Measurements from ENCODE around the gene SSRP1. TPM values are rescaled to one million over a fixed set of nuclear protein-coding genes. Genes with fewer than 3 reads are reported as not detected.

Gene SSRP1
- total and polyA plus RNA-seq, 9 of the 15 experiments (the other 6 are each of a cell fraction or from before 2014, with no cell fraction given) = 91.1 to 416 (median 245) TPM

DNA sequence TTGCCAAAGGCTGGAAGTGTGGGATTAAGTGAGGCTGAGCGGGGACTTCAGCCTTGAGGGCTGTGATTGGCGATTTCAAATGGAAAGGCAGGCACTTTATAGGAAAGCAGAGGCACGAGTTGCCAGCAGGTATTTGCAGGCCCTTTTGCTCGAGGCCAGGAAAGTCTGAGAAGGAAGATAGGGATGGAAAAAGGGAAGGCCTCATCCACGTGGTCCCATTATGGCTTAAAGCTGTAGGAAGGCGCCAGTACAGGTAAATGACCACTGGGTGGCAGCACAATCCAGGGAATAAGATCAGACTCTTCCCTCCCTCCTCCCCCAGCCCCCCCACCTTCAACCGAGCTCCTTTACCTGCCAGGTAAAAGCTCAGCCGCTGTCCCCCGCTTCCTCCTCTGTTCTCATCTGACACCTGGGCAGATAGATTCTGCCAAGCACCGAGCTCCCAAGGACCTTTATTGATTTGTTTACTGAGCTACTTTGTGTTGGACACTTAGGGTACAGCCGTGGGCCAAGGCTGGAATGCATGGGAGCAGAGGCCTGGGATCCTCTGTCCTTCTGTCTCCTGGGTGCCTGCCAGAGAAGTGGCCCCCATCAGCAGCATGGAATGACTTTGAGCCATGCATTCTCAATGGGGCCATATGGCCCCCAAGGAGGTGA lies 10.0 kb upstream of the SSRP1 start (continued):
- no peak for TF ChIP-seq SP2 (IDR thresholded peaks at IDR 0.05; ENCODE audit: extremely low read depth, low read depth, low read length, poor library complexity, severe bottlenecking)
- no peak for TF ChIP-seq FUS (optimal IDR thresholded peaks at IDR 0.05; ENCODE audit: low read depth, low read length)
- TF ChIP-seq HDGF (IDR thresholded peaks at IDR 0.05) = peak; percentile 85; the same call in 1 of the 2 replicates
- TF ChIP-seq DNMT1 (IDR thresholded peaks at IDR 0.05) = no peak
- TF ChIP-seq BCOR (IDR thresholded peaks at IDR 0.05) = no peak
- peak; percentile 32; the same call in 1 of the 2 replicates for TF ChIP-seq REST (IDR thresholded peaks at IDR 0.05; ENCODE audit: borderline replicate concordance)
- no peak for TF ChIP-seq REST (CRISPR knock-in tag; IDR thresholded peaks at IDR 0.05; ENCODE audit: low read depth)
- TF ChIP-seq PCBP1 (IDR thresholded peaks at IDR 0.05; ENCODE audit: low read depth, low read length, poor library complexity, severe bottlenecking) = no peak
- no peak for TF ChIP-seq GATAD2B (IDR thresholded peaks at IDR 0.05; ENCODE audit: borderline replicate concordance)
- no peak for TF ChIP-seq CREB3L1 (IDR thresholded peaks at IDR 0.05; ENCODE audit: borderline replicate concordance, low read depth)
- no peak for TF ChIP-seq ZNF57 (CRISPR knock-in tag; IDR thresholded peaks at IDR 0.05)
- TF ChIP-seq ZNF140 (CRISPR knock-in tag; IDR thresholded peaks at IDR 0.05) = no peak
- peak; percentile 56 to 91; a peak in 3 of 4 replicates for TF ChIP-seq MAZ (CRISPR knock-in tag; conservative IDR thresholded peaks at IDR 0.05 in 1 of 2, IDR thresholded peaks at IDR 0.05 in 1 of 2)
- TF ChIP-seq DEAF1 (CRISPR knock-in tag; IDR thresholded peaks at IDR 0.05) = peak; percentile 55
- TF ChIP-seq EP400 (IDR thresholded peaks at IDR 0.05) = peak; percentile 60; the same call in 1 of the 2 replicates

Data from K562 (cell line).